IMR-90 (cell line): ENCODE measurements around the gene SUPT16H. TPM values are rescaled to one million over a fixed set of nuclear protein-coding genes. Genes with fewer than 3 reads are reported as not detected.

Source experiments
- ATAC-seq: fragments of 200-7000 bp; cut with Tn5 transposase; 2 replicates; pipeline ENCODE4 v1.9.1; 2020; ENCODE audit warnings: low read depth, mild to moderate bottlenecking, moderate library complexity
- BruUV-seq: library from RNA; stranded (reverse); fragments of 400-500 nt; replicated peaks from 2 replicates; lab custom pipeline; 2021; lab: Mats Ljungman, UMichigan
- CTCF ChIA-PET: fragments of 300-600 bp; formaldehyde crosslinking; extraction: SDS; loops from one replicate; lab custom pipeline; 2021; ENCODE audit warnings: antibody characterized with exemption; lab: Yijun Ruan, JAX
- POLR2A ChIA-PET: fragments of 300-600 bp; sonication (Branson Sonifier 250); formaldehyde crosslinking; loops from one replicate; lab custom pipeline; 2022; ENCODE audit warnings: antibody characterized with exemption; ENCODE audit not compliant: unreplicated experiment; lab: Charles Lee
- DNase-seq: peaks from one replicate; pipeline ENCODE4 v3.0.0; 2013
- H2AFZ ChIP-seq: replicated peaks from 2 replicates; pipeline ENCODE3; 2013; ENCODE audit warnings: low read length, mild to moderate bottlenecking; ENCODE audit not compliant: poor library complexity
- H2AK5ac ChIP-seq: 2 replicates; pipeline ENCODE4 v1.6.1; 2013; ENCODE audit warnings: low read depth, low read length, inconsistent platforms
- H2AK9ac ChIP-seq: replicated peaks from 2 replicates; pipeline ENCODE3; 2013; ENCODE audit warnings: mild to moderate bottlenecking, low read depth, low read length, moderate library complexity; ENCODE audit not compliant: poor library complexity
- H2BK120ac ChIP-seq: 2 replicates; pipeline ENCODE4 v1.6.1; 2013; ENCODE audit warnings: low read depth, low read length, inconsistent platforms
- H2BK15ac ChIP-seq: 3 replicates; pipeline ENCODE4 v1.6.1; 2013; ENCODE audit warnings: low read depth, low read length, inconsistent platforms
- H2BK20ac ChIP-seq: 2 replicates; pipeline ENCODE4 v1.6.1; 2013; ENCODE audit warnings: low read depth, mild to moderate bottlenecking, inconsistent platforms, low read length, moderate library complexity
- H2BK5ac ChIP-seq: 2 replicates; pipeline ENCODE4 v1.6.1; 2013; ENCODE audit warnings: mild to moderate bottlenecking, low read depth, low read length, inconsistent platforms; ENCODE audit not compliant: poor library complexity, severe bottlenecking
- H3K14ac ChIP-seq: replicated peaks from 2 replicates; pipeline ENCODE4 v1.6.1; 2013; ENCODE audit warnings: low read depth, low read length, inconsistent platforms
- H3K18ac ChIP-seq: 2 replicates; pipeline ENCODE4 v1.6.1; 2013; ENCODE audit warnings: low read depth, low read length, control low read depth
- H3K23ac ChIP-seq: 2 replicates; pipeline ENCODE4 v1.6.1; 2013; ENCODE audit warnings: low read depth, low read length, inconsistent platforms
- H3K27ac ChIP-seq: 2 replicates; pipeline ENCODE4 v1.5.1; 2013; ENCODE audit warnings: mild to moderate bottlenecking, control low read depth, low read length; ENCODE audit not compliant: insufficient read depth
- H3K27me3 ChIP-seq: 2 replicates; pipeline ENCODE4 v1.6.1; 2013; ENCODE audit warnings: low read length; ENCODE audit not compliant: control insufficient read depth, insufficient read depth
- H3K36me3 ChIP-seq: 2 replicates; pipeline ENCODE4 v1.6.1; 2013; ENCODE audit warnings: low read length, mixed read lengths; ENCODE audit not compliant: control insufficient read depth, insufficient read depth
- H3K4ac ChIP-seq: 2 replicates; pipeline ENCODE4 v1.6.1; 2013; ENCODE audit warnings: low read depth, low read length, inconsistent platforms
- H3K4me1 ChIP-seq: 2 replicates; pipeline ENCODE4 v1.6.1; 2013; ENCODE audit warnings: low read length, mixed read lengths; ENCODE audit not compliant: control insufficient read depth, insufficient read depth
- H3K4me2 ChIP-seq: 2 replicates; pipeline ENCODE4 v1.6.1; 2013; ENCODE audit warnings: low read depth, mild to moderate bottlenecking, control low read depth, low read length, moderate library complexity
- H3K4me3 ChIP-seq: 2 replicates; pipeline ENCODE4 v1.5.1; 2013; ENCODE audit warnings: low read depth, mild to moderate bottlenecking, control low read depth, low read length, moderate library complexity; ENCODE audit not compliant: insufficient read depth
- H3K56ac ChIP-seq: 2 replicates; pipeline ENCODE4 v1.6.1; 2013; ENCODE audit warnings: low read length, inconsistent platforms; ENCODE audit not compliant: insufficient read depth; ENCODE audit errors: extremely low read depth
- H3K79me1 ChIP-seq, 2 experiments: 2 replicates each; pipeline ENCODE4 v1.6.1; 2013; ENCODE audit warnings: low read length in 2 of 2, inconsistent platforms in 1 of 2, low read depth in 1 of 2
- H3K9ac ChIP-seq: 2 replicates; pipeline ENCODE4 v1.6.1; 2013; ENCODE audit warnings: low read depth, low read length, control low read depth
- H3K9me1 ChIP-seq: 2 replicates; pipeline ENCODE4 v1.6.1; 2013; ENCODE audit warnings: low read length, inconsistent platforms; ENCODE audit not compliant: insufficient read depth
- H3K9me3 ChIP-seq: 2 replicates; pipeline ENCODE4 v1.6.1; 2013; ENCODE audit warnings: low read length; ENCODE audit not compliant: control insufficient read depth, insufficient read depth
- H4K20me1 ChIP-seq: 2 replicates; pipeline ENCODE4 v1.6.1; 2013; ENCODE audit warnings: low read length, inconsistent platforms; ENCODE audit not compliant: insufficient read depth
- H4K5ac ChIP-seq: 2 replicates; pipeline ENCODE4 v1.6.1; 2013; ENCODE audit warnings: mild to moderate bottlenecking, low read depth, low read length, control low read depth
- H4K8ac ChIP-seq, 2 experiments: 2 replicates each; pipeline ENCODE4 v1.6.1; 2013; ENCODE audit warnings: low read depth in 2 of 2, low read length in 2 of 2, control low read depth in 1 of 2, inconsistent platforms in 1 of 2
- H4K91ac ChIP-seq: 2 replicates; pipeline ENCODE4 v1.6.1; 2013; ENCODE audit warnings: low read depth, low read length, inconsistent platforms; ENCODE audit not compliant: insufficient read depth
- BHLHE40 ChIP-seq: fragments of 150-350 bp; IDR thresholded peaks from 2 replicates; pipeline ENCODE4 v1.6.1; 2016; ENCODE audit warnings: mild to moderate bottlenecking, low read depth, low read length
- CEBPB ChIP-seq: IDR thresholded peaks from 2 replicates; pipeline ENCODE4 v1.6.1; 2012; ENCODE audit warnings: low read depth, low read length, improper control_type of control experiment
- CHD1 ChIP-seq: IDR thresholded peaks from 2 replicates; pipeline ENCODE4 v1.6.1; 2012; ENCODE audit warnings: low read depth, low read length, improper control_type of control experiment
- ELK1 ChIP-seq: fragments of 150-350 bp; IDR thresholded peaks from 2 replicates; pipeline ENCODE4 v1.6.1; 2016; ENCODE audit warnings: low read depth, mild to moderate bottlenecking, low read length, moderate library complexity, borderline replicate concordance
- FOS ChIP-seq: fragments of 150-350 bp; IDR thresholded peaks from 2 replicates; pipeline ENCODE4 v1.6.1; 2016; ENCODE audit warnings: low read depth, low read length
- MXI1 ChIP-seq: IDR thresholded peaks from 2 replicates; pipeline ENCODE4 v1.6.1; 2012; ENCODE audit warnings: low read depth, mild to moderate bottlenecking, low read length, moderate library complexity, borderline replicate concordance
- NFE2L2 ChIP-seq: fragments of 150-350 bp; IDR thresholded peaks from 2 replicates; pipeline ENCODE4 v1.6.1; 2016; ENCODE audit warnings: low read depth, mild to moderate bottlenecking, low read length
- RCOR1 ChIP-seq: IDR thresholded peaks from 2 replicates; pipeline ENCODE4 v1.6.1; 2012; ENCODE audit warnings: mild to moderate bottlenecking, low read length, improper control_type of control experiment; ENCODE audit not compliant: insufficient replicate concordance
- SMC3 ChIP-seq: fragments of 150-350 bp; IDR thresholded peaks from 2 replicates; pipeline ENCODE4 v1.6.1; 2016; ENCODE audit warnings: low read depth, mild to moderate bottlenecking, antibody characterized with exemption, low read length, moderate library complexity
- USF2 ChIP-seq: fragments of 150-350 bp; IDR thresholded peaks from 2 replicates; pipeline ENCODE4 v1.6.1; 2017; ENCODE audit warnings: mild to moderate bottlenecking, antibody characterized with exemption, low read length, low read depth
- WGBS, 2 experiments: methylation state at CpG; one replicate each; pipeline versions ENCODE4 v1.1.5 to v1.1.7; 2013; ENCODE audit warnings: missing lambda C conversion rate in 2 of 2; ENCODE audit not compliant: insufficient read length in 1 of 2; ENCODE audit errors: extremely low coverage in 2 of 2; 5-methylcytosine and 5-hydroxymethylcytosine counted together
- dilution Hi-C: fragments of 300-500 bp; cut with HindIII; formaldehyde crosslinking; loops from one replicate; pipeline ENCODE4 v1.14.3; 2018; ENCODE audit warnings: low sequenced_read_pairs; ENCODE audit not compliant: unreplicated experiment
- in situ Hi-C: fragments of 300-500 bp; cut with MboI; formaldehyde crosslinking; loops from 3 replicates; pipeline ENCODE4 v1.14.3; 2019; ENCODE audit warnings: low sequenced_read_pairs, inconsistent platforms, mixed read lengths
- intact Hi-C: fragments of 100-400 bp; cut with micrococcal nuclease; formaldehyde crosslinking; loops from 2 replicates; pipeline ENCODE4 v1.10.0; 2022
- polyA plus RNA-seq, 3 experiments: library from polyadenylated mRNA; depleted of rRNA; stranded (reverse); fragments of >200 nt; gene quantifications; 2 replicates each; pipeline ENCODE4 v1.2.3, GENCODE V29; 2012; ENCODE audit warnings: low replicate concordance in 1 of 3
- total RNA-seq: library from RNA; depleted of rRNA; stranded (reverse); fragments of >200 nt; gene quantifications from 2 replicates; pipeline ENCODE4 v1.2.3, GENCODE V29; 2012
- TF ChIP-seq, protein P1 (sequence below): conservative IDR thresholded peaks from 2 replicates; pipeline ENCODE4 v1.5.1; 2012; ENCODE audit warnings: mild to moderate bottlenecking, low read depth, low read length, improper control_type of control experiment

Gene SUPT16H
- total and polyA plus RNA-seq, 2 of the 4 experiments (the other 2 are of a cell fraction): 50.6 to 103 TPM

- Histone ChIP-seq H4K91ac (no peak overlapping the region), H3K23ac (no peak overlapping the region), H2BK20ac (no peak overlapping the region), H3K9me1 (no peaks in the 10 kb centered on the region), H2BK5ac (no peak overlapping the region), H4K8ac (no peak overlapping the region), H3K27ac (no peak overlapping the region), H2AK5ac (no peak overlapping the region), H3K14ac (no peak overlapping the region), H2BK120ac (no peak overlapping the region), H3K36me3 (no peaks in the 10 kb centered on the region), H4K20me1 (no peaks in the 10 kb centered on the region), H3K4ac (no peak overlapping the region), H3K56ac (no peak overlapping the region), H3K79me1 (no peaks in the 10 kb centered on the region), H2AK9ac (no peak overlapping the region), H3K27me3 (peaks cover 28% of the 10 kb centered on the region), H3K4me3 (no peak overlapping the region), H3K4me2 (no peak overlapping the region), H3K4me1 (no peaks in the 10 kb centered on the region), H2AFZ (no peak overlapping the region), H3K9ac (no peak overlapping the region), H3K18ac (no peak overlapping the region), H3K9me3 (no peaks in the 10 kb centered on the region), H2BK15ac (no peak overlapping the region), H4K5ac (no peak overlapping the region)
- no peak for TF ChIP-seq BHLHE40
- TF ChIP-seq ELK1: no peak
- TF ChIP-seq, protein P1, sequence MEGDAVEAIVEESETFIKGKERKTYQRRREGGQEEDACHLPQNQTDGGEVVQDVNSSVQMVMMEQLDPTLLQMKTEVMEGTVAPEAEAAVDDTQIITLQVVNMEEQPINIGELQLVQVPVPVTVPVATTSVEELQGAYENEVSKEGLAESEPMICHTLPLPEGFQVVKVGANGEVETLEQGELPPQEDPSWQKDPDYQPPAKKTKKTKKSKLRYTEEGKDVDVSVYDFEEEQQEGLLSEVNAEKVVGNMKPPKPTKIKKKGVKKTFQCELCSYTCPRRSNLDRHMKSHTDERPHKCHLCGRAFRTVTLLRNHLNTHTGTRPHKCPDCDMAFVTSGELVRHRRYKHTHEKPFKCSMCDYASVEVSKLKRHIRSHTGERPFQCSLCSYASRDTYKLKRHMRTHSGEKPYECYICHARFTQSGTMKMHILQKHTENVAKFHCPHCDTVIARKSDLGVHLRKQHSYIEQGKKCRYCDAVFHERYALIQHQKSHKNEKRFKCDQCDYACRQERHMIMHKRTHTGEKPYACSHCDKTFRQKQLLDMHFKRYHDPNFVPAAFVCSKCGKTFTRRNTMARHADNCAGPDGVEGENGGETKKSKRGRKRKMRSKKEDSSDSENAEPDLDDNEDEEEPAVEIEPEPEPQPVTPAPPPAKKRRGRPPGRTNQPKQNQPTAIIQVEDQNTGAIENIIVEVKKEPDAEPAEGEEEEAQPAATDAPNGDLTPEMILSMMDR: no peak
- no peak for TF ChIP-seq MXI1
- TF ChIP-seq CEBPB: no peak
- no peak for TF ChIP-seq CHD1
- no peak for TF ChIP-seq USF2
- TF ChIP-seq FOS: no peak
- TF ChIP-seq RCOR1: no peak
- no peak for TF ChIP-seq NFE2L2
- TF ChIP-seq SMC3: no peak
- BruUV-seq: no TSS peak
- WGBS, 2 experiments: no CpG with 5 or more reads among the region's 3 CpGs
- ATAC-seq (no peak), DNase-seq (no peak)
- in situ Hi-C loops: no loop called here
- ChIA-PET POLR2A (no interaction called here), CTCF (no interaction called here)
- dilution Hi-C loops: no loop called here
- intact Hi-C loops: no loop called here
Observed at GRCh38 chr14:21309956-21310355, 73.9 kb downstream of the SUPT16H start.
